ENCODE data around the gene ARAP1. TPM values are rescaled to one million over a fixed set of nuclear protein-coding genes. Genes with fewer than 3 reads are reported as not detected.

The ARAP1 gene
- total and polyA plus RNA-seq, 7 donors: 31.9 to 135 (median 61.5) TPM

DNA sequence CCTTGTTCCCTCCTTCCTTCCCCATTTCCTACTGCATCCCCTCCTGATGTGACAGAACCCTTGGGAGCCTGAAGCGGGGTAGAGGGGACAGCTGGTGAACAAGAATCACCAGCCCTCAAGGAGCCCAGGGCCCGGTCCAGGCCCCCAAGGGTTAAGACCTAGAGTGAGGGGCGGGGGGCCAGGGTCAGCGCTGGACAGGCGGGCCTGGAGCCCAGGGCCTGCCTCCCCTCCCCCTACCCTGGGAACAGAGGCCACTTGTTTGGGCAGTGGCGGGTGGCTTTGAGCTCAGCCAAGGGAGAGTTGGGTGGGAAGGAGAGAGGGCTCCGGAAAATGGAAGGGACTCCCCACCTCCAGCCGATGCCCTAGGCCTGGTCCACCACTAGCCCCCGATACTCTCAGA is 2.1 kb downstream of the ARAP1 start:
- no peaks in the 10 kb centered on the region for H3K27me3 ChIP-seq
- no peaks in the 10 kb centered on the region for H3K9me3 ChIP-seq
- intact Hi-C loops (cut with DNase I): no loop called here
- no peaks in the 10 kb centered on the region for H3K36me3 ChIP-seq
- WGBS, 2 donors: 79 to 88% methylated on average over 9 of the region's 9 CpGs
- no peak overlapping the region for H3K27ac ChIP-seq
- TF ChIP-seq POLR2AphosphoS5 (IDR thresholded peaks at IDR 0.05) (no peak), POLR2A (IDR thresholded peaks at IDR 0.05) (no peak), EP300 (IDR thresholded peaks at IDR 0.05) (no peak)
- TF ChIP-seq, protein P1, sequence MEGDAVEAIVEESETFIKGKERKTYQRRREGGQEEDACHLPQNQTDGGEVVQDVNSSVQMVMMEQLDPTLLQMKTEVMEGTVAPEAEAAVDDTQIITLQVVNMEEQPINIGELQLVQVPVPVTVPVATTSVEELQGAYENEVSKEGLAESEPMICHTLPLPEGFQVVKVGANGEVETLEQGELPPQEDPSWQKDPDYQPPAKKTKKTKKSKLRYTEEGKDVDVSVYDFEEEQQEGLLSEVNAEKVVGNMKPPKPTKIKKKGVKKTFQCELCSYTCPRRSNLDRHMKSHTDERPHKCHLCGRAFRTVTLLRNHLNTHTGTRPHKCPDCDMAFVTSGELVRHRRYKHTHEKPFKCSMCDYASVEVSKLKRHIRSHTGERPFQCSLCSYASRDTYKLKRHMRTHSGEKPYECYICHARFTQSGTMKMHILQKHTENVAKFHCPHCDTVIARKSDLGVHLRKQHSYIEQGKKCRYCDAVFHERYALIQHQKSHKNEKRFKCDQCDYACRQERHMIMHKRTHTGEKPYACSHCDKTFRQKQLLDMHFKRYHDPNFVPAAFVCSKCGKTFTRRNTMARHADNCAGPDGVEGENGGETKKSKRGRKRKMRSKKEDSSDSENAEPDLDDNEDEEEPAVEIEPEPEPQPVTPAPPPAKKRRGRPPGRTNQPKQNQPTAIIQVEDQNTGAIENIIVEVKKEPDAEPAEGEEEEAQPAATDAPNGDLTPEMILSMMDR (IDR thresholded peaks at IDR 0.05): no peak
- peaks cover 0 to 41% (median 27%) of the 10 kb centered on the region in 4 donors for H3K4me1 ChIP-seq
- no peak for DNase-seq
- H3K4me3 ChIP-seq: peak overlapping the region in 1 of 4 donors; percentile 64

DNA sequence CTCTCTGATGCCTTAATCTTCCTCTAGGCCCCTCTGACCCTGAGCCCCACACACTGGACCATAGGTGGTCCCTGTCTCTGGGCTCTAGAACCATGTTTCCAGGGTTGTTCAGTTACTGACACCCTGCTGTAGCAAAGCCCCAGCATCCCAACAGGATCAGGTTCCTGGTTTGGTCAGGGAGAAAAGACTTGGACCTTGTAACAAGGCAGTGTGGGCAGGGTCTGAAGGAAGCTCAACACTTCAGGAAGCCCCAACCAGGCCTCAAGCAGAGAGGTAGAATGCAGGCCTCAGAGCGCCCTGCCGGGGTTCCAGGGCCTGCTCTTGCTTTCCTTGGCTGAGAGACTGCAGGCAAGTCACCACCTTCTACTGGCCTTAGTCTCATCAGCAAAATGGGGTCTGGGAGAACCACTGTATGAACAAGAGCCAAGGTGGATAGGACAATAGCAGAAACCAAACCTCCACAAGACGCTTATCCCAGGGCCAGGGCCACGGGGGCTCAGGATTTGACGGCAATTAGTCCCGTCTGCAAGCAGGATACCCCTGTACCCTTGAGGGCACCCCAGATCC is 4.8 kb downstream of the ARAP1 start:
- DNase-seq: no peak
- 96% methylated on average over 6 of the region's 6 CpGs for WGBS, 2 donors
- TF ChIP-seq POLR2AphosphoS5 (IDR thresholded peaks at IDR 0.05) (no peak), POLR2A (IDR thresholded peaks at IDR 0.05) (no peak), EP300 (IDR thresholded peaks at IDR 0.05) (no peak)
- TF ChIP-seq, protein P1 (IDR thresholded peaks at IDR 0.05): no peak
- no peaks in the 10 kb centered on the region for H3K27me3 ChIP-seq
- no peaks in the 10 kb centered on the region for H3K9me3 ChIP-seq
- H3K4me1 ChIP-seq: peaks cover 0 to 44% (median 30%) of the 10 kb centered on the region in 4 donors
- H3K27ac ChIP-seq: no peak overlapping the region
- intact Hi-C loops (cut with DNase I): no loop called here
- no peak overlapping the region for H3K4me3 ChIP-seq
- H3K36me3 ChIP-seq: no peaks in the 10 kb centered on the region

DNA sequence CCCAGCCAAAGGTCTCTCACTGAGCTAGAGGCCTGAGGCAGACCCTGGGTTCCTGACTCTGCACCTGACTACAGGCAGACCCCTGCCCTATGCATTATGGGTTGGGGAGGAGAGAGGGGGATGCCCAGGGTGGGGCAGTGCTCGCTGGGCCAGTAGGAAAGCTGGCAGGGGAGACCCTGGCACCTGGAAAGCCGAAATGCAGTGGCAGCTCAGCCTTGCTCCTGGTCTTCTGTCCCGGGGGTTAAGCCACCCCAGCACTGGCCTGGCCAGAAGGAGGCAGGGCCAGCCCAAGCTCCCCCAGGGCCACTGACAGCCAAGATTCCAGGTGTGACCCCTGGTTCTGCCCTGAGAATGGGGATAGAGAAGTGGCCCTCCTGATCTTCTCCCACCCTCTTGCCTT is 5.4 kb downstream of the ARAP1 start:
- Histone ChIP-seq H3K27me3 (no peaks in the 10 kb centered on the region), H3K4me3 (no peak overlapping the region), H3K27ac (no peak overlapping the region), H3K9me3 (no peaks in the 10 kb centered on the region), H3K36me3 (no peaks in the 10 kb centered on the region), H3K4me1 (peaks cover 0 to 46% (median 30%) of the 10 kb centered on the region in 4 donors)
- 86 to 88% methylated on average over 3 of the region's 3 CpGs for WGBS, 2 donors
- TF ChIP-seq POLR2A (IDR thresholded peaks at IDR 0.05): no peak
- TF ChIP-seq EP300 (IDR thresholded peaks at IDR 0.05): no peak
- no peak for TF ChIP-seq POLR2AphosphoS5 (IDR thresholded peaks at IDR 0.05)
- TF ChIP-seq, protein P1 (IDR thresholded peaks at IDR 0.05): no peak
- intact Hi-C loops (cut with DNase I): no loop called here
- no peak for DNase-seq

DNA sequence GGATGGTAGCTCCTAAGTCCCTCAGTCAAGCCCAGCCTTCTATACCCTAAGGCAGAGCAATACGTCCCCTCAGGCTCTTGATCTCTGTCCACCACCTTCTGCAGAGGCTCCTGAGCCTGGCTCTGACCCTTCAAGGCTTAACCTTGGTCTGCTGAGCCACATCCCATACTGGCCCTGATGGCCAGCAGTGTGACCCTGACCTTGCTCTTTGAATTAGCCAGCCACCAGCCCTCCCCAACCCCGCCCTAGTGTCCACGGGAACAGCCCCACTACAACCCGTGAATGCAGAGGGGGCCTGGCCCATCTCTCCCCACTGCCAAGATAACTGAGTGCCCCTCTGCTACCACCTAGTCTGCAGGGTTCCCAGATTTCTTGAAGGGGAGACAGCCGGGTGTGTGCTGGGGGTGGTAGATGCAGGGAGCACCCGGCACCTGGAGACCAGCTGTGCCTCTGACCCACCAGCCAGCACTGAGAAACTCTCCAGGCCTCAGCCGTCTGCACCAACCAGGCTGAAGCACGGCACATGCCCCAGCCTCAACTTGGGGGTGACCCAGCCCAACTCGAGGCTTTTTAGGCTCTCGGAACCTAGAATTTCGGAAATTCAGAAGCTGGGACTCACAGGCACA is 6.2 kb downstream of the ARAP1 start:
- WGBS, 2 donors: 84 to 92% methylated on average over 11 of the region's 11 CpGs
- intact Hi-C loops (cut with DNase I): no loop called here
- no peak overlapping the region for H3K27ac ChIP-seq
- no peak for DNase-seq
- no peak for TF ChIP-seq EP300 (IDR thresholded peaks at IDR 0.05)
- TF ChIP-seq POLR2A (IDR thresholded peaks at IDR 0.05): no peak
- TF ChIP-seq POLR2AphosphoS5 (IDR thresholded peaks at IDR 0.05): no peak
- TF ChIP-seq, protein P1 (IDR thresholded peaks at IDR 0.05): no peak
- H3K36me3 ChIP-seq: no peaks in the 10 kb centered on the region
- H3K27me3 ChIP-seq: no peaks in the 10 kb centered on the region
- H3K9me3 ChIP-seq: no peaks in the 10 kb centered on the region
- H3K4me1 ChIP-seq: peaks cover 0 to 46% (median 28%) of the 10 kb centered on the region in 4 donors
- no peak overlapping the region for H3K4me3 ChIP-seq

Data from sigmoid colon (tissue), 7 donors.